ENCODE data around the gene NKX1-1.

GRCh38 chr4:1400831-1401408, 5.3 kb downstream of the NKX1-1 start:
- no peak for TF ChIP-seq EZH2 (optimal IDR thresholded peaks at IDR 0.05; ENCODE audit: low read depth, low read length)
- TF ChIP-seq, protein P1, sequence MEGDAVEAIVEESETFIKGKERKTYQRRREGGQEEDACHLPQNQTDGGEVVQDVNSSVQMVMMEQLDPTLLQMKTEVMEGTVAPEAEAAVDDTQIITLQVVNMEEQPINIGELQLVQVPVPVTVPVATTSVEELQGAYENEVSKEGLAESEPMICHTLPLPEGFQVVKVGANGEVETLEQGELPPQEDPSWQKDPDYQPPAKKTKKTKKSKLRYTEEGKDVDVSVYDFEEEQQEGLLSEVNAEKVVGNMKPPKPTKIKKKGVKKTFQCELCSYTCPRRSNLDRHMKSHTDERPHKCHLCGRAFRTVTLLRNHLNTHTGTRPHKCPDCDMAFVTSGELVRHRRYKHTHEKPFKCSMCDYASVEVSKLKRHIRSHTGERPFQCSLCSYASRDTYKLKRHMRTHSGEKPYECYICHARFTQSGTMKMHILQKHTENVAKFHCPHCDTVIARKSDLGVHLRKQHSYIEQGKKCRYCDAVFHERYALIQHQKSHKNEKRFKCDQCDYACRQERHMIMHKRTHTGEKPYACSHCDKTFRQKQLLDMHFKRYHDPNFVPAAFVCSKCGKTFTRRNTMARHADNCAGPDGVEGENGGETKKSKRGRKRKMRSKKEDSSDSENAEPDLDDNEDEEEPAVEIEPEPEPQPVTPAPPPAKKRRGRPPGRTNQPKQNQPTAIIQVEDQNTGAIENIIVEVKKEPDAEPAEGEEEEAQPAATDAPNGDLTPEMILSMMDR (IDR thresholded peaks at IDR 0.05; ENCODE audit: low read length) = no peak
- no peak for TF ChIP-seq EZH2phosphoT487 (IDR thresholded peaks at IDR 0.05; ENCODE audit: low read length)

All from MM.1S (cell line).